SK-N-SH (cell line): Measurements from ENCODE around the gene ZNF584.

ENCODE experiments used
- CHD2 ChIP-seq: fragments of 150-350 bp; IDR thresholded peaks from 2 replicates; pipeline ENCODE4 v1.6.1; 2018; ENCODE audit warnings: low read length; ENCODE audit not compliant: partially characterized antibody
- FOXJ3 ChIP-seq: sonication (generic); formaldehyde crosslinking; IDR thresholded peaks from 2 replicates; pipeline ENCODE4 v1.5.1; 2020; ENCODE audit warnings: mild to moderate bottlenecking, missing genetic modification reagents
- JUND ChIP-seq: IDR thresholded peaks from 2 replicates; pipeline ENCODE4 v1.4.0; 2012
- TF ChIP-seq, protein P1 (sequence below): fragments of 200-600 bp; sonication (generic); IDR thresholded peaks from 2 replicates; pipeline ENCODE4 v1.6.1; 2017; ENCODE audit warnings: antibody characterized with exemption, mild to moderate bottlenecking, moderate library complexity
- TF ChIP-seq, protein P2 (sequence below): IDR thresholded peaks from 2 replicates; pipeline ENCODE4 v1.6.1; 2012; ENCODE audit warnings: mild to moderate bottlenecking, low read depth, low read length, moderate library complexity

DNA sequence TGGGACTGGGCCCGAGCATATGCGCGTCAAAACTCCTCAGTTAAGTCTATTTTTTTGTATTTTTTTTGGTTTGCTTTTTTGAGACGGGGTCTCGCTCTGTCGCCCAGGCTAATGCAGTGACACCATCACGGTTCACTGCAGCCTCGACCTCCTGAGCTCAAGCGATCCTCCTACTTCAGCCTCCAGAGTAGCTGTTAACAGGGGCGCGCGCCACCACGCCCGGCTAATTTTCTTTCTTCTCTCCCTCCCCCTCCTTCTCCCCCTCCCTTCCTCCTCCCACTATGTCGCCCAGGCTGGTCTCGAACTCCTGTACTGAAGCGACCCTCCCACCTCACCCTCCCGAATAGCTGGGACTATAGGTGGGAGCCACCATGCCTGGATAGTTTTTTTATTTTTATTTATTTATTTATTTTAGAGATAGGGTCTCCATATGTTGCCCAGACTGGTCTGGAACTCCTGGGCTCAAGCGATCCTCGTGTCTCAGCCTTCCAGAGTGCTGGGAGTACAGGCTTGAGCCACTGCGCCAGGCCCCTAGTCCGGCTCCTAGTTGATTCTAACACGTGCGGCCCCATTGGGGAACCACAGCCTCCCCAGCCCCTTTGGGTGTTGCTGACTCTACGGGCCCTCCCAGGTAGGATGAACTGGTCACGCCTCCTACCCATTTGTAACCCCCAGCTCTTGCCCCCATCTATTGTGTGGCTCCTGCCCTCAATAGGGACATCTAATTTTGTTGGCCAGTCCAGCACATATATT, 26.8 kb upstream of the ZNF584 start:
- no peak for TF ChIP-seq FOXJ3
- TF ChIP-seq, protein P1, sequence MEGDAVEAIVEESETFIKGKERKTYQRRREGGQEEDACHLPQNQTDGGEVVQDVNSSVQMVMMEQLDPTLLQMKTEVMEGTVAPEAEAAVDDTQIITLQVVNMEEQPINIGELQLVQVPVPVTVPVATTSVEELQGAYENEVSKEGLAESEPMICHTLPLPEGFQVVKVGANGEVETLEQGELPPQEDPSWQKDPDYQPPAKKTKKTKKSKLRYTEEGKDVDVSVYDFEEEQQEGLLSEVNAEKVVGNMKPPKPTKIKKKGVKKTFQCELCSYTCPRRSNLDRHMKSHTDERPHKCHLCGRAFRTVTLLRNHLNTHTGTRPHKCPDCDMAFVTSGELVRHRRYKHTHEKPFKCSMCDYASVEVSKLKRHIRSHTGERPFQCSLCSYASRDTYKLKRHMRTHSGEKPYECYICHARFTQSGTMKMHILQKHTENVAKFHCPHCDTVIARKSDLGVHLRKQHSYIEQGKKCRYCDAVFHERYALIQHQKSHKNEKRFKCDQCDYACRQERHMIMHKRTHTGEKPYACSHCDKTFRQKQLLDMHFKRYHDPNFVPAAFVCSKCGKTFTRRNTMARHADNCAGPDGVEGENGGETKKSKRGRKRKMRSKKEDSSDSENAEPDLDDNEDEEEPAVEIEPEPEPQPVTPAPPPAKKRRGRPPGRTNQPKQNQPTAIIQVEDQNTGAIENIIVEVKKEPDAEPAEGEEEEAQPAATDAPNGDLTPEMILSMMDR = no peak
- TF ChIP-seq JUND = no peak
- TF ChIP-seq CHD2 = no peak
- TF ChIP-seq, protein P2, sequence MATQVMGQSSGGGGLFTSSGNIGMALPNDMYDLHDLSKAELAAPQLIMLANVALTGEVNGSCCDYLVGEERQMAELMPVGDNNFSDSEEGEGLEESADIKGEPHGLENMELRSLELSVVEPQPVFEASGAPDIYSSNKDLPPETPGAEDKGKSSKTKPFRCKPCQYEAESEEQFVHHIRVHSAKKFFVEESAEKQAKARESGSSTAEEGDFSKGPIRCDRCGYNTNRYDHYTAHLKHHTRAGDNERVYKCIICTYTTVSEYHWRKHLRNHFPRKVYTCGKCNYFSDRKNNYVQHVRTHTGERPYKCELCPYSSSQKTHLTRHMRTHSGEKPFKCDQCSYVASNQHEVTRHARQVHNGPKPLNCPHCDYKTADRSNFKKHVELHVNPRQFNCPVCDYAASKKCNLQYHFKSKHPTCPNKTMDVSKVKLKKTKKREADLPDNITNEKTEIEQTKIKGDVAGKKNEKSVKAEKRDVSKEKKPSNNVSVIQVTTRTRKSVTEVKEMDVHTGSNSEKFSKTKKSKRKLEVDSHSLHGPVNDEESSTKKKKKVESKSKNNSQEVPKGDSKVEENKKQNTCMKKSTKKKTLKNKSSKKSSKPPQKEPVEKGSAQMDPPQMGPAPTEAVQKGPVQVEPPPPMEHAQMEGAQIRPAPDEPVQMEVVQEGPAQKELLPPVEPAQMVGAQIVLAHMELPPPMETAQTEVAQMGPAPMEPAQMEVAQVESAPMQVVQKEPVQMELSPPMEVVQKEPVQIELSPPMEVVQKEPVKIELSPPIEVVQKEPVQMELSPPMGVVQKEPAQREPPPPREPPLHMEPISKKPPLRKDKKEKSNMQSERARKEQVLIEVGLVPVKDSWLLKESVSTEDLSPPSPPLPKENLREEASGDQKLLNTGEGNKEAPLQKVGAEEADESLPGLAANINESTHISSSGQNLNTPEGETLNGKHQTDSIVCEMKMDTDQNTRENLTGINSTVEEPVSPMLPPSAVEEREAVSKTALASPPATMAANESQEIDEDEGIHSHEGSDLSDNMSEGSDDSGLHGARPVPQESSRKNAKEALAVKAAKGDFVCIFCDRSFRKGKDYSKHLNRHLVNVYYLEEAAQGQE = no peak
